ENCODE measurements around the gene INTS7. TPM values are rescaled to one million over a fixed set of nuclear protein-coding genes. Genes with fewer than 3 reads are reported as not detected.

Gene INTS7
- total and polyA plus RNA-seq, 2 experiments from 2014 or later, result 10.9 to 34.0 TPM

GRCh38 chr1:211910113-211910884, 125.1 kb downstream of the INTS7 start (continued):
- TF ChIP-seq ZNF462 (CRISPR knock-in tag; IDR thresholded peaks at IDR 0.05) (no peak), CREB1 (CRISPR knock-in tag; IDR thresholded peaks at IDR 0.05; ENCODE audit: low read depth) (no peak), ETS1 (IDR thresholded peaks at IDR 0.05) (no peak), ZNF331 (CRISPR knock-in tag; IDR thresholded peaks at IDR 0.05; ENCODE audit: low read depth) (no peak), ZNF114 (CRISPR knock-in tag; IDR thresholded peaks at IDR 0.05) (no peak), JUNB (IDR thresholded peaks at IDR 0.05; ENCODE audit: unreplicated experiment) (no peak), POLR2AphosphoS5 (IDR thresholded peaks at IDR 0.05; ENCODE audit: low read depth) (no peak), NANOG (IDR thresholded peaks at IDR 0.05; ENCODE audit: borderline replicate concordance) (no peak), STAT1 (IDR thresholded peaks at IDR 0.05; ENCODE audit: unreplicated experiment) (no peak)

Measured in GM23338 (cell line).